Measurements from ENCODE around the gene MICAL3. TPM values are rescaled to one million over a fixed set of nuclear protein-coding genes. Genes with fewer than 3 reads are reported as not detected.

Gene MICAL3
- total and polyA plus RNA-seq, 2 of the 8 experiments (the other 6 are each of a cell fraction or from before 2014, with no cell fraction given): 8.3 to 41.8 TPM

- ChIA-PET POLR2A (ENCODE audit: partially characterized antibody) (no interaction called here), CTCF (ENCODE audit: partially characterized antibody) (interaction anchor here (0.6 to 6.3 kb wide), 37 partner anchors 10 to 185 kb away, joined by 3 to 54 read pairs (median 4); partner anchors contain the start of gene PEX26)
- DNase-seq (ENCODE audit: low read depth in 1 of 2, low spot score in 2 of 2): peak in 1 of 2 experiments; percentile 64
- Histone ChIP-seq H3K27me3 (replicated peaks in 1 of 4; ENCODE audit: control insufficient read depth in 3 of 4, extremely low read depth in 1 of 4, insufficient read depth in 3 of 4, low read length in 3 of 4) (no peaks in the 10 kb centered on the region), H3K4me1 (replicated peaks in 1 of 4; ENCODE audit: control insufficient read depth in 3 of 4, insufficient read depth in 4 of 4, low read length in 3 of 4) (no peaks in the 10 kb centered on the region), H2BK120ac (replicated peaks; ENCODE audit: low read depth, low read length) (no peak overlapping the region), H2BK5ac (ENCODE audit: low read depth, low read length) (no peak overlapping the region), H2BK20ac (ENCODE audit: low read length) (no peak overlapping the region), H2AFZ (ENCODE audit: low read length) (no peak overlapping the region), H4K5ac (ENCODE audit: insufficient read length, low read depth, low read length) (no peak overlapping the region), H3K4me3 (ENCODE audit: extremely low read depth in 1 of 4, insufficient read depth in 2 of 4, low read depth in 3 of 4, low read length in 4 of 4) (no peak overlapping the region), H3K79me2 (ENCODE audit: control insufficient read depth in 1 of 2, insufficient read depth in 2 of 2, low read length in 2 of 2) (no peaks in the 10 kb centered on the region), H3K4ac (replicated peaks; ENCODE audit: insufficient read length, low read depth, low read length) (no peak overlapping the region), H3K36me3 (ENCODE audit: control insufficient read depth in 2 of 4, insufficient read depth in 4 of 4, low read length in 3 of 4) (peaks cover 2 to 15% (median 8%) of the 10 kb centered on the region in 4 experiments; a peak in 7 of 8 replicates), H3K79me1 (ENCODE audit: low read depth, low read length) (no peaks in the 10 kb centered on the region; the same call in 1 of the 2 replicates), H3K23ac (ENCODE audit: insufficient read length) (no peak overlapping the region), H4K20me1 (replicated peaks in 1 of 2; ENCODE audit: control insufficient read depth in 1 of 2, insufficient read depth in 2 of 2, low read length in 2 of 2) (peaks cover 3 to 9% of the 10 kb centered on the region in 2 experiments), H3K56ac (replicated peaks; ENCODE audit: insufficient read length, low read depth, low read length) (no peak overlapping the region), H4K91ac (replicated peaks; ENCODE audit: insufficient read length, low read length) (no peak overlapping the region), H3K4me2 (ENCODE audit: insufficient read depth in 1 of 2, low read depth in 2 of 2, low read length in 2 of 2) (no peak overlapping the region), H3K14ac (ENCODE audit: insufficient read length) (no peak overlapping the region), H2BK12ac (ENCODE audit: low read depth, low read length) (no peak overlapping the region), H3K27ac (ENCODE audit: low read depth, low read length) (no peak overlapping the region), H3K9ac (replicated peaks in 1 of 4; ENCODE audit: extremely low read depth in 1 of 4, low read depth in 3 of 4, low read length in 3 of 4) (no peak overlapping the region), H3K9me3 (ENCODE audit: insufficient read depth in 2 of 2, low read depth in 1 of 2, low read length in 1 of 2) (no peaks in the 10 kb centered on the region), H4K8ac (ENCODE audit: extremely low read depth, insufficient read depth, low read length) (no peak overlapping the region), H3K18ac (ENCODE audit: extremely low read depth, low read length) (no peak overlapping the region), H2AK5ac (ENCODE audit: low read depth, low read length) (no peak overlapping the region), H3K23me2 (ENCODE audit: low read depth, low read length) (no peaks in the 10 kb centered on the region), H2BK15ac (ENCODE audit: low read length) (no peak overlapping the region)
- 79% methylated on average over 12 of the region's 12 CpGs; no CpG with 5 or more reads in 1 of the 2 experiments for WGBS, 2 experiments (ENCODE audit: extremely low coverage in 1 of 2, insufficient coverage in 1 of 2, insufficient read length in 1 of 2, insufficient replicate concordance in 2 of 2, low coverage in 1 of 2, low lambda C conversion rate in 2 of 2, missing lambda C conversion rate in 1 of 2)
- no peak for FAIRE-seq
- TF ChIP-seq CTCF (IDR thresholded peaks at IDR 0.05; ENCODE audit: control extremely low read depth in 1 of 3, insufficient read depth in 1 of 3, low read depth in 1 of 3, low read length in 3 of 3) (peak; percentile 60 to 86 (median 71)), ZNF274 (IDR thresholded peaks at IDR 0.05; ENCODE audit: borderline replicate concordance, extremely low read depth, low read length) (no peak), RXRA (IDR thresholded peaks at IDR 0.05; ENCODE audit: insufficient read depth, low read depth, low read length) (no peak), SP2 (IDR thresholded peaks at IDR 0.05; ENCODE audit: low read length) (no peak), CEBPB (IDR thresholded peaks at IDR 0.05; ENCODE audit: low read depth, low read length) (no peak), BRCA1 (IDR thresholded peaks at IDR 0.05; ENCODE audit: low read depth, low read length) (no peak), CBX5 (IDR thresholded peaks at IDR 0.05; ENCODE audit: low read depth, low read length) (no peak), RAD21 (IDR thresholded peaks at IDR 0.05 in 1 of 2, conservative IDR thresholded peaks at IDR 0.05 in 1 of 2; ENCODE audit: low read depth in 2 of 2, low read length in 2 of 2) (peak; percentile 52 to 64), TAF1 (IDR thresholded peaks at IDR 0.05; ENCODE audit: low read depth, low read length) (no peak), KDM4A (IDR thresholded peaks at IDR 0.05; ENCODE audit: low read depth, low read length, severe bottlenecking) (no peak), CREB1 (IDR thresholded peaks at IDR 0.05) (no peak)
Measured at GRCh38 chr22:17891481-17892167, 132.7 kb downstream of the MICAL3 start.
